Osteocyte (in vitro differentiated cells): ENCODE measurements around the gene HSPA6. TPM values are rescaled to one million over a fixed set of nuclear protein-coding genes. Genes with fewer than 3 reads are reported as not detected.
"Not testable (repeated sequence)": the region's sequence is repeated elsewhere in the genome, so short reads cannot be mapped to it uniquely, and the experiment has no call there.

ENCODE experiments used
- DNase-seq: peaks from one replicate; pipeline ENCODE4 v3.0.0; 2021; ENCODE audit warnings: mixed read lengths; ENCODE audit not compliant: unreplicated experiment; ENCODE audit errors: extremely low spot score
- H3K27ac Mint-ChIP-seq: one replicate; pipeline ENCODE4 v1.8.0; 2021; ENCODE audit warnings: mild to moderate bottlenecking, mixed read lengths; ENCODE audit not compliant: unreplicated experiment
- H3K27me3 Mint-ChIP-seq: one replicate; pipeline ENCODE4 v1.8.0; 2021; ENCODE audit warnings: mixed read lengths; ENCODE audit not compliant: unreplicated experiment
- H3K36me3 Mint-ChIP-seq: one replicate; pipeline ENCODE4 v1.8.0; 2021; ENCODE audit warnings: mixed read lengths; ENCODE audit not compliant: unreplicated experiment
- H3K4me1 Mint-ChIP-seq: one replicate; pipeline ENCODE4 v1.8.0; 2021; ENCODE audit warnings: mixed read lengths; ENCODE audit not compliant: unreplicated experiment
- H3K4me3 Mint-ChIP-seq: one replicate; pipeline ENCODE4 v1.8.0; 2021; ENCODE audit warnings: mild to moderate bottlenecking, moderate library complexity, mixed read lengths; ENCODE audit not compliant: unreplicated experiment
- H3K9me3 Mint-ChIP-seq: one replicate; pipeline ENCODE4 v1.8.0; 2021; ENCODE audit warnings: mixed read lengths; ENCODE audit not compliant: unreplicated experiment
- CTCF ChIP-seq: fragments of 200-600 bp; sonication (generic); IDR thresholded peaks from 2 replicates; pipeline ENCODE4 v1.5.0; 2021; ENCODE audit warnings: antibody characterized with exemption, mild to moderate bottlenecking, moderate library complexity
- total RNA-seq: library from RNA; stranded (reverse); gene quantifications from 2 replicates; pipeline ENCODE4 v1.2.1, GENCODE V29; 2021

Gene HSPA6
- total RNA-seq, 1 donor from 2014 or later, result not detected

DNA sequence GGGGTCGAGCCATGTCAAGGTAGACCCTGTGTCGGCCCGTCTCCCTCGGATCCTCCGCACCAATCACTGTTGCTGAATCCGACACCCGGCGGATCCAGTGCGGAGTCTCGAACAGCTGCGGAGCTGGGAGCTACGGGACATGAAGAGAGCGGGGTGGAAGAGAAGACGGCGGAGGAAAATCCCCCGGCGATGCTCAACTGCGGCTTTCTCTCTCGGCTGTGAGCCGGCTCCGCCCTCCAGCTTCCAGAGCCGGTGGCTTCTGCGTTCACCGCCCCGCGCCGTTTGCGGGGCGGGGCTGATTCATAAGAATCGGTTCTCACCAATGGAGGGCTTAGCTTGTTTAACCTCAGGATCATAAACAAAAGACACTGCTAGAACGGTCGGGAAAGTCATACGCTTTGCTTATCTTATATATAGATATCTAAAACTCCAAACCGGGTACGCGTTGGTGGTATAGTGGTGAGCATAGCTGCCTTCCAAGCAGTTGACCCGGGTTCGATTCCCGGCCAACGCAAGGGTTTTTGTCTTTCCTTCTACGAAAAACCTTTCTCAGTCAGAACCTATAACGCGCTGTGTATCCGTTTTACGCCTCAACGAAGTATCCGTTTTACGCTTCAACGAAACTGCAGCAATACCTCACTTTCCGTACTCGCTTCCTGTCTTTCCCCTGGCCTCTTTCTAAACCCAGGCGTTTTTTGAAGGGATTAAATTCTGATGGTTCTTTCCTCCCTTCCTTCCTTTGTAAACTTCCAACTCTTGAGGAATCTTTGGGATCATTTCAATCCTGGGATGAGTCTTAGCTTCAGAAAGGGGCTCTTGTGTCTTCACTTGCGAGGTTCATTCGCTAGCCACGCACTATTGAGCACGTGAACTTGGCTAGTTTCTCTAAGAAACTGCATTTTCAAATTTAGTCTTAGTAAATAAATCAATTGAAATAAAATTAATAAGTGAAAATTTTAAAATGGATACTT, 6.6 kb downstream of the HSPA6 start:
- H3K4me3 Mint-ChIP-seq, result peak overlapping the region; percentile 92
- peak overlapping the region; percentile 87 for H3K27ac Mint-ChIP-seq
- H3K36me3 Mint-ChIP-seq, H3K9me3 Mint-ChIP-seq: not testable (repeated sequence)
- H3K4me1 Mint-ChIP-seq, result peaks cover 18% of the 10 kb centered on the region
- peaks cover 22% of the 10 kb centered on the region for H3K27me3 Mint-ChIP-seq
- peak; percentile 92 for DNase-seq

- H3K9me3 Mint-ChIP-seq, result no peaks in the 10 kb centered on the region
- H3K27ac Mint-ChIP-seq, result no peak overlapping the region
- TF ChIP-seq CTCF, result no peak
- DNase-seq, result no peak
- peak overlapping the region; percentile 27 for H3K4me3 Mint-ChIP-seq
- peaks cover 21% of the 10 kb centered on the region for H3K27me3 Mint-ChIP-seq
- H3K4me1 Mint-ChIP-seq, result peaks cover 18% of the 10 kb centered on the region
- no peaks in the 10 kb centered on the region for H3K36me3 Mint-ChIP-seq
These were observed 7.8 kb downstream of the HSPA6 start for GRCh38 chr1:161531986-161532643.

DNA sequence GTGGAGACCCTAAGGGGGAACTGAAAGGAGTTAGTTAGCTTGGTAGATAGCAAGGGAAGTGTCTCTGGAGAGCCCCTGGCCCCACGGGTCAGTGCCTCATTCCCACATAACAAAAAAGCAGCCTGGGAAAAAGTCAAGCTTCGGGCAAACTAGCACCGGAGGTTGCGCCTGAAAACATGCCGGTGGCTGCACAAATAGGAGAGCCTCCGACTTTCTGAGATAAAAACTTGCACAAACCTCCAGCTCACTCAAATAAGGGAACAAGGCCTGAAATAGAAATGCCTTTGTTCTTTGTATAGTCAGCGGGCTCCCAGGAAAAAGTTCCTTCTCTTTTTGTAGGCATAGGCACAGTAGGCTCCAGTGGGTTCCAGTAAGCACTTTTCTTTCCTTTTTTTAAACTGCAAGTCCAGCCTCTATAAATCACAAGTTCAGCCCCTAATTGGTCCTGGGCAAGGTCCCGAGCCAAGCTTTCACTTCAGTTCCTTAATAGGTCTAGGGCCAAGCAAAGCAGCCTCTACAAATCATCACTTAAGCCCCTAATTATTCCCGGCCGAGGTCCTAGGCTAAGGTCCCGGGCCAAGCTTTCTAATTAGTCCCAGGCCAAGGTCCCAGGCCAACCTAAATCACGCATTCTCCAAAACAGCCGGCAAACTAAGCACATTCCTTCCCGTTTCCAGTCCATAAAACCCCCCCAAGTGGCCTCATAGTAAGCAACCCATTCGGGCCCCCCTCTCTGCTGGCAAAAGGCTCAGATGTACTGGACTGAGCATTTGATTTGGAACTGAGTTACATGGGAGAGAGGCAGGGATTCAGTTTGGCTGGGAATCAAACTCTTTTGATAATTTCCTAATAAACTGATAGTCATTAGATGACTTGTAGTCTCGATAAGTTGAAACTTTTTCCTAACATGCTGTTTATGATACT, 8.6 kb downstream of the HSPA6 start:
- Mint-ChIP-seq H3K4me3 (peak overlapping the region; percentile 8), H3K4me1 (peaks cover 18% of the 10 kb centered on the region), H3K27me3 (peaks cover 21% of the 10 kb centered on the region)
- not testable (repeated sequence) for H3K9me3 Mint-ChIP-seq, H3K27ac Mint-ChIP-seq, DNase-seq, H3K36me3 Mint-ChIP-seq

DNA sequence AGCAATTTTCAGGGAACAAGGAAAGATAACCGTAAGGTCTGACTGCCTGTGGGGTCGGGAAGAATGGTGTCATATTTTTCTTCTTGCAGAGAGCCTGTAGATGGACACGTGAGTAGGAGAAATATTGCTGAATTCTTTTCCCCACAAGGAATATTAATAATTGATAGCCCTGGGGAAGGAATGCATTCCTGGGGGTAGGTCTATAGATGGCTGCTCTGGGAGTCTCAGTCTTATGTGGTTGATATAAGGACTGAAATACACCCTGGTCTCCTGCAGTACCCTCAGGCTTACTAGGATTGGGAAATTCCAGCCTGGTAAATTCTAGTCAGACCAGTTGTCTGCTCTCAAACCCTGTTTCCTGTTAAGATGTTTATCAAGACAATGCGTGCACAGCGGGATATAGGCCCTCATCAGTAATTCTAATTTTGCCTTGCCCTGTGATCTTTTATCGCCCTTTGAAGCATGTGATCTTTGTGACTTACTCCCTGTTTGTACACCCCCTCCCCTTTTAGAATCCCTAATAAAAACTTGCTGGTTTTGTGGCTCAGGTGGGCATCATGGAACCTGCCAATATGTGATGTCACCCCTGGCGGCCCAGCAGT, 12.8 kb downstream of the HSPA6 start:
- H3K4me3 Mint-ChIP-seq, result not testable (repeated sequence)
- Mint-ChIP-seq H3K4me1 (peaks cover 11% of the 10 kb centered on the region), H3K27me3 (peaks cover 22% of the 10 kb centered on the region)

GRCh38 chr1:161538925-161539479, 14.7 kb downstream of the HSPA6 start:
- not testable (repeated sequence) for DNase-seq, H3K9me3 Mint-ChIP-seq, H3K27ac Mint-ChIP-seq, H3K4me1 Mint-ChIP-seq, H3K4me3 Mint-ChIP-seq, H3K36me3 Mint-ChIP-seq
- peaks cover 15% of the 10 kb centered on the region for H3K27me3 Mint-ChIP-seq

More for the DNA sequence above, 12.8 kb downstream of the HSPA6 start:
- H3K9me3 Mint-ChIP-seq, H3K27ac Mint-ChIP-seq, H3K36me3 Mint-ChIP-seq, DNase-seq: not testable (repeated sequence)

DNA sequence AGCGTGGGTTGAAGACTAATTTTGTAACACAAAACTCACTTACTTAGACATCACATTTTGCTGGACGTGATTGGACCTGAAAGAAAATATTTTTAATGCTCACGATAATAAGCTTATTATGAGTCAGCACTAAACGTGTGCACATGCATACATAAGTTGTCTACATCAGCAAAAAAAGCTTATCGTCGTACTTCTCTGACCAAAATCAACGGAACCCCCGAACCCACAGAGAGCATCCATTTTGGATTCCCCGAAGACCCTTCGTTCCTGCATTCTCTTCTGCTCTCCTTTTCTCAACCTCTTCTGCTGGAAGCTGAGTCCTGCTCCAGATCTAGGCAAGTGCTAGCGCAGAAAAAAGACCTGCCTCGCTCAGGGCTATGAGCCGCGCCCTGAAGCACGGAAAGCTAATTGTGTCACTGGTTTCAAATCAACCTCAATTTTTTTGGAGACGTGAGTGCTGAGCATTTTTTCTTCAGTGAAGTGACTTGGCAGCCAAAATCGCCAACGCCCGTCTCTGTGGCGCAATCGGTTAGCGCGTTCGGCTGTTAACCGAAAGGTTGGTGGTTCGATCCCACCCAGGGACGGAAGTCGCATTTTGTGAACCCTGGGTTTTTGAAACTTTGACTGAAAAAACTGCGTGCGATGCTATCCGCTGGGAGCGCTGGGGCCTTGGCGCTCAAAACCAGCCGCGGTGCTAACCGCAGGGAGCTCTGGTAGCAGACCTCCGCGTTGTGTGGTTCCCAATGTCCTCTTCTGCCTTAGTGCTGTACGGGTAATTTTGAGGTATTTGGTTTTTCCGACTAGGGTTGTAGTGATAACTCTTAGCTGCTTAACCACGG, 15.6 kb downstream of the HSPA6 start:
- peak; percentile 86 for DNase-seq
- H3K9me3 Mint-ChIP-seq, H3K4me1 Mint-ChIP-seq, H3K36me3 Mint-ChIP-seq: not testable (repeated sequence)
- Mint-ChIP-seq H3K4me3 (peak overlapping the region; percentile 83), H3K27me3 (peaks cover 15% of the 10 kb centered on the region), H3K27ac (peak overlapping the region; percentile 60)

GRCh38 chr1:161540570-161540960, 16.2 kb downstream of the HSPA6 start:
- not testable (repeated sequence) for H3K36me3 Mint-ChIP-seq, H3K9me3 Mint-ChIP-seq, H3K4me1 Mint-ChIP-seq, H3K27ac Mint-ChIP-seq, DNase-seq
- peaks cover 18% of the 10 kb centered on the region for H3K27me3 Mint-ChIP-seq
- peak overlapping the region; percentile 83 for H3K4me3 Mint-ChIP-seq

- H3K4me3 Mint-ChIP-seq, result not testable (repeated sequence)
These were observed 17.8 kb downstream of the HSPA6 start for GRCh38 chr1:161542091-161542559.

DNA sequence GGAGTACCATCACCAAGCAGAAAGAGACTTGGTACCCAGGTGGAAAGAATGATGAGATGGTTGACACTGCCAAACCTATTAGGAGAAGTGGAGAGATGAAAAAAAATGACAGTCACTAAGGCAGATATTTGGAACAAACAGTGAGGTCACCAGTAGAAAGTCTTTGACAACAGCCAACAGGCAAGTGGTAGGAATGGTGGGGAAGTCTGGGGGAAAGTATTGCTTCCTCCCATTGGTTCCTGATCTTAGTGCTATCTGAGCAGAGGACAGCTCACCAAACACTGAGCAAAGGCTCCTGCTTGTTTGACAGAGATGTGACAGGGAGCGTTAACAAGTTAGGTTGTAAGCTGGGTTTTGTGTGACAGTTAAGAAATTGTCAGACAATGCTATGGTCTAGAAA, 18.8 kb downstream of the HSPA6 start:
- H3K9me3 Mint-ChIP-seq, H3K4me1 Mint-ChIP-seq, H3K27ac Mint-ChIP-seq, H3K4me3 Mint-ChIP-seq, DNase-seq, H3K36me3 Mint-ChIP-seq: not testable (repeated sequence)
- peaks cover 13% of the 10 kb centered on the region for H3K27me3 Mint-ChIP-seq

More at GRCh38 chr1:161542091-161542559, 17.8 kb downstream of the HSPA6 start:
- peaks cover 13% of the 10 kb centered on the region for H3K27me3 Mint-ChIP-seq
- DNase-seq, H3K9me3 Mint-ChIP-seq, H3K4me1 Mint-ChIP-seq, H3K36me3 Mint-ChIP-seq, H3K27ac Mint-ChIP-seq: not testable (repeated sequence)
